ENCODE results near the gene SAC3D1. TPM values are rescaled to one million over a fixed set of nuclear protein-coding genes. Genes with fewer than 3 reads are reported as not detected.
A peak's percentile ranks its signal among the peaks of the same experiment; 100 is the strongest.
"Not testable (repeated sequence)": the region's sequence is repeated elsewhere in the genome, so short reads cannot be mapped to it uniquely, and the experiment has no call there.

SAC3D1 gene
- total and polyA plus RNA-seq, 2 experiments from 2014 or later: 24.6 to 32.7 TPM

- TF ChIP-seq, protein P1, sequence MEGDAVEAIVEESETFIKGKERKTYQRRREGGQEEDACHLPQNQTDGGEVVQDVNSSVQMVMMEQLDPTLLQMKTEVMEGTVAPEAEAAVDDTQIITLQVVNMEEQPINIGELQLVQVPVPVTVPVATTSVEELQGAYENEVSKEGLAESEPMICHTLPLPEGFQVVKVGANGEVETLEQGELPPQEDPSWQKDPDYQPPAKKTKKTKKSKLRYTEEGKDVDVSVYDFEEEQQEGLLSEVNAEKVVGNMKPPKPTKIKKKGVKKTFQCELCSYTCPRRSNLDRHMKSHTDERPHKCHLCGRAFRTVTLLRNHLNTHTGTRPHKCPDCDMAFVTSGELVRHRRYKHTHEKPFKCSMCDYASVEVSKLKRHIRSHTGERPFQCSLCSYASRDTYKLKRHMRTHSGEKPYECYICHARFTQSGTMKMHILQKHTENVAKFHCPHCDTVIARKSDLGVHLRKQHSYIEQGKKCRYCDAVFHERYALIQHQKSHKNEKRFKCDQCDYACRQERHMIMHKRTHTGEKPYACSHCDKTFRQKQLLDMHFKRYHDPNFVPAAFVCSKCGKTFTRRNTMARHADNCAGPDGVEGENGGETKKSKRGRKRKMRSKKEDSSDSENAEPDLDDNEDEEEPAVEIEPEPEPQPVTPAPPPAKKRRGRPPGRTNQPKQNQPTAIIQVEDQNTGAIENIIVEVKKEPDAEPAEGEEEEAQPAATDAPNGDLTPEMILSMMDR (IDR thresholded peaks at IDR 0.05; ENCODE audit: low read depth, low read length): no peak
- DNase-seq (ENCODE audit: low read depth in 1 of 2, low spot score in 1 of 2): no peak
- no peaks in the 10 kb centered on the region for H3K9me3 ChIP-seq (ENCODE audit: low read depth)
- no peaks in the 10 kb centered on the region for H3K4me1 ChIP-seq (ENCODE audit: low read depth)
- no peak overlapping the region for H3K27ac ChIP-seq
- H3K27me3 ChIP-seq: no peaks in the 10 kb centered on the region
- no peak overlapping the region for H3K4me3 ChIP-seq
- H3K36me3 ChIP-seq: peaks cover 2% of the 10 kb centered on the region
These were observed 23.1 kb upstream of the SAC3D1 start for GRCh38 chr11:65017937-65018336.

DNA sequence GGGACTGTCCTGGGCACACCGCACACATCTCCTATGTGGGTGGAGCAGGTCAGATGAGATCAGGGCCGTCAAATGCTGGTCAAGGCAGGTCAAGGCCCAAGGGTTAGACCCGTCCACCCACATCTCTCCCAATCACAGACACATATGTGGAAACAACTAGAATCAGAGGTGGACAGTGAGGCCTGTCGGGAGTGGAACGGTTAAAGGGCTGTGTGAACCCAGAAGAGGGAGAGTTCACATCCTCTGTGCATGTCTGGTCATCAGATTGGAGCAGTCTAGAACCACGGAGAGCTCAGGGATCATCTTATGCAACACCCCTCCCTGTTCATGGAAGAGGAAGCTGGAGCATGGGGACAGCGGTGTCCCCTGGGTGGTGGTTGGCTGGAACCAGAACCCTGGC is 21.2 kb upstream of the SAC3D1 start:
- H3K4me3 ChIP-seq: no peak overlapping the region
- H3K36me3 ChIP-seq: peaks cover 2% of the 10 kb centered on the region
- H3K9me3 ChIP-seq (ENCODE audit: low read depth): no peaks in the 10 kb centered on the region
- DNase-seq (ENCODE audit: low read depth in 1 of 2, low spot score in 1 of 2): no peak
- H3K4me1 ChIP-seq (ENCODE audit: low read depth): no peaks in the 10 kb centered on the region
- no peaks in the 10 kb centered on the region for H3K27me3 ChIP-seq
- H3K27ac ChIP-seq: no peak overlapping the region
- TF ChIP-seq, protein P1 (IDR thresholded peaks at IDR 0.05; ENCODE audit: low read depth, low read length): no peak

DNA sequence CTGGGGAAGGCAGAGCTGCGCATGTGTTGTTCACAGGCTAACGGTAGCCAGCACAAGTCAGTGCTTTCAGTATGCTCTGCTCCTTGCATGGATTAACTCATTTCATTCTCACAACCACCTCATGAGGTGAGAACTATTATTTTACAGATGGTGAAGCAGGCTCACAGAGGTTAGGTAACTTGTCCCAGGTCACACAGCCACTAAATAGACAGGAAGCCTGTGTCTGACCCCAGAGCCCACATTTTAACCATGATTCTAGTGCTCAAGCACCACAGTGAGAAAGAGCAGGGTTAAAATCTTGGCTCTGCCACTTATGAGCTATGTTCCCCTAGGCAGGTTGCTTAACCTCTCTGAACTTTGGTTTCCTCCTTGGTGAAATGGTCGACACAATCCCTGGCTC is 20.0 kb upstream of the SAC3D1 start:
- no peak overlapping the region for H3K27ac ChIP-seq
- H3K4me1 ChIP-seq (ENCODE audit: low read depth): no peaks in the 10 kb centered on the region
- peaks cover 2% of the 10 kb centered on the region for H3K36me3 ChIP-seq
- no peaks in the 10 kb centered on the region for H3K9me3 ChIP-seq (ENCODE audit: low read depth)
- H3K4me3 ChIP-seq: no peak overlapping the region
- no peak for DNase-seq (ENCODE audit: low read depth in 1 of 2, low spot score in 1 of 2)
- no peaks in the 10 kb centered on the region for H3K27me3 ChIP-seq
- TF ChIP-seq, protein P1 (IDR thresholded peaks at IDR 0.05; ENCODE audit: low read depth, low read length): no peak

- no peak for DNase-seq (ENCODE audit: low read depth in 1 of 2, low spot score in 1 of 2)
- H3K27ac ChIP-seq: no peak overlapping the region
These were observed 19.5 kb upstream of the SAC3D1 start for GRCh38 chr11:65021509-65021908.

GRCh38 chr11:65023502-65023901 is 17.5 kb upstream of the SAC3D1 start:
- DNase-seq (ENCODE audit: low read depth in 1 of 2, low spot score in 1 of 2); H3K27me3 ChIP-seq; H3K4me1 ChIP-seq (ENCODE audit: low read depth); H3K27ac ChIP-seq; H3K4me3 ChIP-seq; H3K9me3 ChIP-seq (ENCODE audit: low read depth); H3K36me3 ChIP-seq: not testable (repeated sequence)

More at GRCh38 chr11:65021509-65021908, 19.5 kb upstream of the SAC3D1 start:
- peaks cover 2% of the 10 kb centered on the region for H3K36me3 ChIP-seq
- no peaks in the 10 kb centered on the region for H3K27me3 ChIP-seq
- TF ChIP-seq, protein P1 (IDR thresholded peaks at IDR 0.05; ENCODE audit: low read depth, low read length): no peak
- no peaks in the 10 kb centered on the region for H3K4me1 ChIP-seq (ENCODE audit: low read depth)
- no peaks in the 10 kb centered on the region for H3K9me3 ChIP-seq (ENCODE audit: low read depth)
- no peak overlapping the region for H3K4me3 ChIP-seq

- TF ChIP-seq, protein P1 (IDR thresholded peaks at IDR 0.05; ENCODE audit: low read depth, low read length): no peak
- Histone ChIP-seq H3K36me3 (no peaks in the 10 kb centered on the region), H3K27ac (no peak overlapping the region), H3K4me3 (peak overlapping the region; percentile 45), H3K27me3 (no peaks in the 10 kb centered on the region), H3K9me3 (ENCODE audit: low read depth) (no peaks in the 10 kb centered on the region), H3K4me1 (ENCODE audit: low read depth) (no peaks in the 10 kb centered on the region)
- no peak for DNase-seq (ENCODE audit: low read depth in 1 of 2, low spot score in 1 of 2)
These were observed 14.2 kb upstream of the SAC3D1 start for GRCh38 chr11:65026810-65027209.

Data from cardiac muscle cell (in vitro differentiated cells and primary cell).